Breast epithelium (tissue), 3 donors: ENCODE data around the gene SNX5.

Experiments used
- POLR2A ChIP-seq: fragments of 450-650 bp; IDR thresholded peaks from one replicate; pipeline ENCODE4 v1.6.1; 2016; ENCODE audit warnings: antibody characterized with exemption, mild to moderate bottlenecking, moderate library complexity
- TF ChIP-seq, protein P1 (sequence below), 3 donors: fragments of 450-650 bp; IDR thresholded peaks; one replicate each; pipeline ENCODE4 v1.5.1; 2016 to 2017; ENCODE audit warnings: antibody characterized with exemption in 3 of 3, mild to moderate bottlenecking in 3 of 3, moderate library complexity in 3 of 3

DNA sequence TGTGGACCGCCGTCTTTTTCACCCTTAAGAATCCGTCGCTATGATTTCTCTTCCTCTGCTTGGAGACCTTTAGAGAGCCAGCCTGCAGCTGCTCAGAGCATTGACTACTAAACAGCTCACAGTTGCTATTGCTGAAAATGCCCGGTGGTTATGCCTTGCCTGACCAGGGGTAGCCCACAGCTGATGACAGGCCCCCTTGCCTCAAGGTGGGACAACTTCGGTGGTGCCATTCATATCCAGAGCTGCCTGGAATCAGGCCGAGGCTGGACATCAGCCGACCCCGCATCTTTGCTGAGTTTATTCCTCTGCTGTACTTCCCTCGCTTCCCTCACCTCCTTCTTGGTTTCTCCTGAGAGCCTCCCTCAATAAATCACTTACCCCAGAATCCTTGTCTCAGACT is 49.5 kb upstream of the SNX5 start:
- TF ChIP-seq, protein P1, sequence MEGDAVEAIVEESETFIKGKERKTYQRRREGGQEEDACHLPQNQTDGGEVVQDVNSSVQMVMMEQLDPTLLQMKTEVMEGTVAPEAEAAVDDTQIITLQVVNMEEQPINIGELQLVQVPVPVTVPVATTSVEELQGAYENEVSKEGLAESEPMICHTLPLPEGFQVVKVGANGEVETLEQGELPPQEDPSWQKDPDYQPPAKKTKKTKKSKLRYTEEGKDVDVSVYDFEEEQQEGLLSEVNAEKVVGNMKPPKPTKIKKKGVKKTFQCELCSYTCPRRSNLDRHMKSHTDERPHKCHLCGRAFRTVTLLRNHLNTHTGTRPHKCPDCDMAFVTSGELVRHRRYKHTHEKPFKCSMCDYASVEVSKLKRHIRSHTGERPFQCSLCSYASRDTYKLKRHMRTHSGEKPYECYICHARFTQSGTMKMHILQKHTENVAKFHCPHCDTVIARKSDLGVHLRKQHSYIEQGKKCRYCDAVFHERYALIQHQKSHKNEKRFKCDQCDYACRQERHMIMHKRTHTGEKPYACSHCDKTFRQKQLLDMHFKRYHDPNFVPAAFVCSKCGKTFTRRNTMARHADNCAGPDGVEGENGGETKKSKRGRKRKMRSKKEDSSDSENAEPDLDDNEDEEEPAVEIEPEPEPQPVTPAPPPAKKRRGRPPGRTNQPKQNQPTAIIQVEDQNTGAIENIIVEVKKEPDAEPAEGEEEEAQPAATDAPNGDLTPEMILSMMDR (IDR thresholded peaks at IDR 0.05): no peak
- no peak for TF ChIP-seq POLR2A
